ENCODE results near the gene RAD51C. TPM values are rescaled to one million over a fixed set of nuclear protein-coding genes. Genes with fewer than 3 reads are reported as not detected.

The RAD51C gene
- total and polyA plus RNA-seq, 9 of the 15 experiments (the other 6 are each of a cell fraction or from before 2014, with no cell fraction given) = 93.9 to 341 (median 135) TPM

GRCh38 chr17:58679263-58680037 lies 13.0 kb upstream of the RAD51C start (continued):
- TF ChIP-seq ETS1 (conservative IDR thresholded peaks at IDR 0.05; ENCODE audit: control insufficient read depth, low read depth, low read length) (peak; percentile 100), ETS2 (tag; IDR thresholded peaks at IDR 0.05; ENCODE audit: borderline replicate concordance, poor library complexity, severe bottlenecking) (no peak), SMAD3 (CRISPR knock-in tag; conservative IDR thresholded peaks at IDR 0.05) (peak; percentile 100), PHTF2 (CRISPR knock-in tag; IDR thresholded peaks at IDR 0.05) (peak; percentile 99), MTA2 (IDR thresholded peaks at IDR 0.05; ENCODE audit: low read depth) (peak; percentile 58; the same call in 1 of the 2 replicates), ZNF407 (IDR thresholded peaks at IDR 0.05; ENCODE audit: low read depth) (no peak), ZNF780A (CRISPR knock-in tag; IDR thresholded peaks at IDR 0.05) (peak; percentile 100), MBD2 (IDR thresholded peaks at IDR 0.05; ENCODE audit: borderline replicate concordance, low read depth) (peak; percentile 98), CBX2 (IDR thresholded peaks at IDR 0.05; ENCODE audit: insufficient read depth, low read length, poor library complexity, severe bottlenecking) (no peak), YY1 (IDR thresholded peaks at IDR 0.05; ENCODE audit: borderline replicate concordance in 1 of 3, control insufficient read depth in 1 of 3, extremely low read depth in 1 of 3, insufficient read depth in 3 of 3, insufficient read length in 1 of 3, insufficient replicate concordance in 2 of 3, low read depth in 1 of 3, low read length in 2 of 3) (peak in 2 of 3 experiments; percentile 33 to 83), NR2F6 (CRISPR knock-in tag; IDR thresholded peaks at IDR 0.05) (peak; percentile 100), PRPF4 (IDR thresholded peaks at IDR 0.05; ENCODE audit: insufficient read depth, low read depth, low read length, poor library complexity, severe bottlenecking) (peak; percentile 62), GTF2A2 (tag; IDR thresholded peaks at IDR 0.05) (peak; percentile 99), SRSF3 (IDR thresholded peaks at IDR 0.05; ENCODE audit: insufficient read depth, low read length) (no peak), ZNF212 (CRISPR knock-in tag; IDR thresholded peaks at IDR 0.05) (peak; percentile 100), NCOA2 (IDR thresholded peaks at IDR 0.05; ENCODE audit: partially characterized antibody in 2 of 2) (peak in 1 of 2 experiments; percentile 53)

All from K562 (cell line).